H1 (cell line): ENCODE measurements around the gene SCO2.

Experiments
- BACH1 ChIP-seq: IDR thresholded peaks from 2 replicates; pipeline ENCODE4 v1.6.1; 2012; ENCODE audit warnings: low read length, improper control_type of control experiment
- CEBPB ChIP-seq: IDR thresholded peaks from 2 replicates; pipeline ENCODE4 v1.6.1; 2012; ENCODE audit warnings: low read depth, low read length
- JUND ChIP-seq: IDR thresholded peaks from 2 replicates; pipeline ENCODE4 v1.6.1; 2011; ENCODE audit warnings: mild to moderate bottlenecking, improper control_type of control experiment, low read length
- KDM1A ChIP-seq: fragments of 200-600, 300-600 bp; sonication (generic); IDR thresholded peaks from 2 replicates; pipeline ENCODE4 v1.7.1; 2016; ENCODE audit warnings: mild to moderate bottlenecking, low read length, borderline replicate concordance
- KDM5A ChIP-seq: fragments of 200-600 bp; IDR thresholded peaks from 2 replicates; pipeline ENCODE4 v1.7.1; 2012; ENCODE audit warnings: mild to moderate bottlenecking, low read length, inconsistent platforms, mixed read lengths
- POLR2A ChIP-seq, 2 experiments: IDR thresholded peaks; 1 replicate in 1 of 2; 2 replicates in 1 of 2; pipeline ENCODE4 v1.6.1; 2011; ENCODE audit warnings: low read depth in 2 of 2, low read length in 2 of 2, mild to moderate bottlenecking in 2 of 2; ENCODE audit errors: control extremely low read depth in 1 of 2
- RAD21 ChIP-seq, 2 experiments: IDR thresholded peaks in 1 of 2; conservative IDR thresholded peaks in 1 of 2; 2 replicates each; pipeline ENCODE4 v1.6.1; 2011; ENCODE audit warnings: low read depth in 2 of 2, low read length in 2 of 2, improper control_type of control experiment in 1 of 2, inconsistent platforms in 1 of 2, mild to moderate bottlenecking in 1 of 2, moderate library complexity in 1 of 2
- RXRA ChIP-seq: IDR thresholded peaks from 2 replicates; pipeline ENCODE4 v1.6.1; 2011; ENCODE audit warnings: low read depth, mild to moderate bottlenecking, low read length, moderate library complexity; ENCODE audit not compliant: insufficient read depth
- SP4 ChIP-seq: IDR thresholded peaks from 2 replicates; pipeline ENCODE4 v1.6.1; 2012; ENCODE audit warnings: low read length, inconsistent platforms
- SUZ12 ChIP-seq: fragments of 200-600 bp; sonication (generic); IDR thresholded peaks from 2 replicates; pipeline ENCODE4 v1.6.1; 2012; ENCODE audit warnings: mild to moderate bottlenecking, inconsistent platforms, low read length, moderate library complexity, mixed read lengths
- TAF1 ChIP-seq: IDR thresholded peaks from 2 replicates; pipeline ENCODE4 v1.6.1; 2011; ENCODE audit warnings: mild to moderate bottlenecking, low read depth, low read length
- ZNF274 ChIP-seq: IDR thresholded peaks from 2 replicates; pipeline ENCODE4 v1.7.0; 2012; ENCODE audit warnings: low read length, borderline replicate concordance; ENCODE audit errors: extremely low read depth
- TF ChIP-seq, protein P1 (sequence below), 3 experiments: IDR thresholded peaks; 1 replicate in 2 of 3; 2 replicates in 1 of 3; pipeline versions ENCODE4 v1.5.1 to v1.6.1; 2011; ENCODE audit warnings: low read length in 3 of 3, mild to moderate bottlenecking in 3 of 3, inconsistent platforms in 2 of 3, low read depth in 1 of 3, moderate library complexity in 1 of 3; ENCODE audit not compliant: insufficient read depth in 1 of 3; ENCODE audit errors: control extremely low read depth in 1 of 3
- TF ChIP-seq, protein P2 (sequence below): fragments of 300-600 bp; sonication (generic); IDR thresholded peaks from 2 replicates; pipeline ENCODE4 v1.7.1; 2012; ENCODE audit warnings: low read length, moderate library complexity, mild to moderate bottlenecking, inconsistent platforms; ENCODE audit not compliant: insufficient replicate concordance

DNA sequence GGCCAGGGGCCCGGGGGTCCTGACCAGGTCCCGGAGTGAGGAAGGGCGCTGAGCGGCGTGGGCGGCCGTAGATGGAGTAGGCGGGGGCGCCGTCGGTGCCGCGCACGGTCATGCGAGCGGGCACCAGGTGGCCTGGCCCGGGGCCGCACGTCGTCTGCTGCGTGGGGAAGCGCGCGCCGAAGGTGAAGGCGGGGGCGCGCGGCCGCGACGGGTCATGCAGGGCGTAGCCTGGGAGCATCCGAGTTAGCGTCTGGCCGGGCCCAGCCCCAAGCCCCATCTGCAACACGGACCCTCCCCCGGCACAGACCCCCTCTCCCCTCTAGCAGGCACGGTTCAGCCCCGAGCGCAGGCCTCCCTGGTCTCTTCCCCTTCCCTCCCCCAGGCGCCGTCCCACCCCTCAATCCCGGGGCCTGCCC is 6.2 kb upstream of the SCO2 start:
- TF ChIP-seq KDM1A, result no peak
- TF ChIP-seq, protein P1, sequence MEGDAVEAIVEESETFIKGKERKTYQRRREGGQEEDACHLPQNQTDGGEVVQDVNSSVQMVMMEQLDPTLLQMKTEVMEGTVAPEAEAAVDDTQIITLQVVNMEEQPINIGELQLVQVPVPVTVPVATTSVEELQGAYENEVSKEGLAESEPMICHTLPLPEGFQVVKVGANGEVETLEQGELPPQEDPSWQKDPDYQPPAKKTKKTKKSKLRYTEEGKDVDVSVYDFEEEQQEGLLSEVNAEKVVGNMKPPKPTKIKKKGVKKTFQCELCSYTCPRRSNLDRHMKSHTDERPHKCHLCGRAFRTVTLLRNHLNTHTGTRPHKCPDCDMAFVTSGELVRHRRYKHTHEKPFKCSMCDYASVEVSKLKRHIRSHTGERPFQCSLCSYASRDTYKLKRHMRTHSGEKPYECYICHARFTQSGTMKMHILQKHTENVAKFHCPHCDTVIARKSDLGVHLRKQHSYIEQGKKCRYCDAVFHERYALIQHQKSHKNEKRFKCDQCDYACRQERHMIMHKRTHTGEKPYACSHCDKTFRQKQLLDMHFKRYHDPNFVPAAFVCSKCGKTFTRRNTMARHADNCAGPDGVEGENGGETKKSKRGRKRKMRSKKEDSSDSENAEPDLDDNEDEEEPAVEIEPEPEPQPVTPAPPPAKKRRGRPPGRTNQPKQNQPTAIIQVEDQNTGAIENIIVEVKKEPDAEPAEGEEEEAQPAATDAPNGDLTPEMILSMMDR (IDR thresholded peaks at IDR 0.05; ENCODE audit: control extremely low read depth in 1 of 3, insufficient read depth in 1 of 3, low read depth in 1 of 3, low read length in 3 of 3), result no peak
- no peak for TF ChIP-seq BACH1
- TF ChIP-seq RAD21 (IDR thresholded peaks at IDR 0.05 in 1 of 2, conservative IDR thresholded peaks at IDR 0.05 in 1 of 2; ENCODE audit: low read depth in 2 of 2, low read length in 2 of 2), result no peak
- peak; percentile 65; the same call in 1 of the 2 replicates for TF ChIP-seq SUZ12
- no peak for TF ChIP-seq POLR2A (IDR thresholded peaks at IDR 0.05; ENCODE audit: control extremely low read depth in 1 of 2, low read depth in 2 of 2, low read length in 2 of 2)
- no peak for TF ChIP-seq RXRA
- no peak for TF ChIP-seq TAF1
- TF ChIP-seq ZNF274, result no peak
- TF ChIP-seq, protein P2, sequence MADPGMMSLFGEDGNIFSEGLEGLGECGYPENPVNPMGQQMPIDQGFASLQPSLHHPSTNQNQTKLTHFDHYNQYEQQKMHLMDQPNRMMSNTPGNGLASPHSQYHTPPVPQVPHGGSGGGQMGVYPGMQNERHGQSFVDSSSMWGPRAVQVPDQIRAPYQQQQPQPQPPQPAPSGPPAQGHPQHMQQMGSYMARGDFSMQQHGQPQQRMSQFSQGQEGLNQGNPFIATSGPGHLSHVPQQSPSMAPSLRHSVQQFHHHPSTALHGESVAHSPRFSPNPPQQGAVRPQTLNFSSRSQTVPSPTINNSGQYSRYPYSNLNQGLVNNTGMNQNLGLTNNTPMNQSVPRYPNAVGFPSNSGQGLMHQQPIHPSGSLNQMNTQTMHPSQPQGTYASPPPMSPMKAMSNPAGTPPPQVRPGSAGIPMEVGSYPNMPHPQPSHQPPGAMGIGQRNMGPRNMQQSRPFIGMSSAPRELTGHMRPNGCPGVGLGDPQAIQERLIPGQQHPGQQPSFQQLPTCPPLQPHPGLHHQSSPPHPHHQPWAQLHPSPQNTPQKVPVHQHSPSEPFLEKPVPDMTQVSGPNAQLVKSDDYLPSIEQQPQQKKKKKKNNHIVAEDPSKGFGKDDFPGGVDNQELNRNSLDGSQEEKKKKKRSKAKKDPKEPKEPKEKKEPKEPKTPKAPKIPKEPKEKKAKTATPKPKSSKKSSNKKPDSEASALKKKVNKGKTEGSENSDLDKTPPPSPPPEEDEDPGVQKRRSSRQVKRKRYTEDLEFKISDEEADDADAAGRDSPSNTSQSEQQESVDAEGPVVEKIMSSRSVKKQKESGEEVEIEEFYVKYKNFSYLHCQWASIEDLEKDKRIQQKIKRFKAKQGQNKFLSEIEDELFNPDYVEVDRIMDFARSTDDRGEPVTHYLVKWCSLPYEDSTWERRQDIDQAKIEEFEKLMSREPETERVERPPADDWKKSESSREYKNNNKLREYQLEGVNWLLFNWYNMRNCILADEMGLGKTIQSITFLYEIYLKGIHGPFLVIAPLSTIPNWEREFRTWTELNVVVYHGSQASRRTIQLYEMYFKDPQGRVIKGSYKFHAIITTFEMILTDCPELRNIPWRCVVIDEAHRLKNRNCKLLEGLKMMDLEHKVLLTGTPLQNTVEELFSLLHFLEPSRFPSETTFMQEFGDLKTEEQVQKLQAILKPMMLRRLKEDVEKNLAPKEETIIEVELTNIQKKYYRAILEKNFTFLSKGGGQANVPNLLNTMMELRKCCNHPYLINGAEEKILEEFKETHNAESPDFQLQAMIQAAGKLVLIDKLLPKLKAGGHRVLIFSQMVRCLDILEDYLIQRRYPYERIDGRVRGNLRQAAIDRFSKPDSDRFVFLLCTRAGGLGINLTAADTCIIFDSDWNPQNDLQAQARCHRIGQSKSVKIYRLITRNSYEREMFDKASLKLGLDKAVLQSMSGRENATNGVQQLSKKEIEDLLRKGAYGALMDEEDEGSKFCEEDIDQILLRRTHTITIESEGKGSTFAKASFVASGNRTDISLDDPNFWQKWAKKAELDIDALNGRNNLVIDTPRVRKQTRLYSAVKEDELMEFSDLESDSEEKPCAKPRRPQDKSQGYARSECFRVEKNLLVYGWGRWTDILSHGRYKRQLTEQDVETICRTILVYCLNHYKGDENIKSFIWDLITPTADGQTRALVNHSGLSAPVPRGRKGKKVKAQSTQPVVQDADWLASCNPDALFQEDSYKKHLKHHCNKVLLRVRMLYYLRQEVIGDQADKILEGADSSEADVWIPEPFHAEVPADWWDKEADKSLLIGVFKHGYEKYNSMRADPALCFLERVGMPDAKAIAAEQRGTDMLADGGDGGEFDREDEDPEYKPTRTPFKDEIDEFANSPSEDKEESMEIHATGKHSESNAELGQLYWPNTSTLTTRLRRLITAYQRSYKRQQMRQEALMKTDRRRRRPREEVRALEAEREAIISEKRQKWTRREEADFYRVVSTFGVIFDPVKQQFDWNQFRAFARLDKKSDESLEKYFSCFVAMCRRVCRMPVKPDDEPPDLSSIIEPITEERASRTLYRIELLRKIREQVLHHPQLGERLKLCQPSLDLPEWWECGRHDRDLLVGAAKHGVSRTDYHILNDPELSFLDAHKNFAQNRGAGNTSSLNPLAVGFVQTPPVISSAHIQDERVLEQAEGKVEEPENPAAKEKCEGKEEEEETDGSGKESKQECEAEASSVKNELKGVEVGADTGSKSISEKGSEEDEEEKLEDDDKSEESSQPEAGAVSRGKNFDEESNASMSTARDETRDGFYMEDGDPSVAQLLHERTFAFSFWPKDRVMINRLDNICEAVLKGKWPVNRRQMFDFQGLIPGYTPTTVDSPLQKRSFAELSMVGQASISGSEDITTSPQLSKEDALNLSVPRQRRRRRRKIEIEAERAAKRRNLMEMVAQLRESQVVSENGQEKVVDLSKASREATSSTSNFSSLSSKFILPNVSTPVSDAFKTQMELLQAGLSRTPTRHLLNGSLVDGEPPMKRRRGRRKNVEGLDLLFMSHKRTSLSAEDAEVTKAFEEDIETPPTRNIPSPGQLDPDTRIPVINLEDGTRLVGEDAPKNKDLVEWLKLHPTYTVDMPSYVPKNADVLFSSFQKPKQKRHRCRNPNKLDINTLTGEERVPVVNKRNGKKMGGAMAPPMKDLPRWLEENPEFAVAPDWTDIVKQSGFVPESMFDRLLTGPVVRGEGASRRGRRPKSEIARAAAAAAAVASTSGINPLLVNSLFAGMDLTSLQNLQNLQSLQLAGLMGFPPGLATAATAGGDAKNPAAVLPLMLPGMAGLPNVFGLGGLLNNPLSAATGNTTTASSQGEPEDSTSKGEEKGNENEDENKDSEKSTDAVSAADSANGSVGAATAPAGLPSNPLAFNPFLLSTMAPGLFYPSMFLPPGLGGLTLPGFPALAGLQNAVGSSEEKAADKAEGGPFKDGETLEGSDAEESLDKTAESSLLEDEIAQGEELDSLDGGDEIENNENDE, result no peak
- TF ChIP-seq JUND, result no peak
- no peak for TF ChIP-seq SP4
- no peak for TF ChIP-seq KDM5A
- no peak for TF ChIP-seq CEBPB
